HG03520 (cell line): ENCODE measurements around the gene PXK.
"Not testable (repeated sequence)": the region's sequence is repeated elsewhere in the genome, so short reads cannot be mapped to it uniquely, and the experiment has no call there.

Experiments used
- ATAC-seq: cut with Tn5 transposase; IDR thresholded peaks from one replicate; pipeline ENCODE4 v1.9.1; 2021; ENCODE audit warnings: mild to moderate bottlenecking, moderate library complexity; ENCODE audit not compliant: unreplicated experiment

PXK gene

DNA sequence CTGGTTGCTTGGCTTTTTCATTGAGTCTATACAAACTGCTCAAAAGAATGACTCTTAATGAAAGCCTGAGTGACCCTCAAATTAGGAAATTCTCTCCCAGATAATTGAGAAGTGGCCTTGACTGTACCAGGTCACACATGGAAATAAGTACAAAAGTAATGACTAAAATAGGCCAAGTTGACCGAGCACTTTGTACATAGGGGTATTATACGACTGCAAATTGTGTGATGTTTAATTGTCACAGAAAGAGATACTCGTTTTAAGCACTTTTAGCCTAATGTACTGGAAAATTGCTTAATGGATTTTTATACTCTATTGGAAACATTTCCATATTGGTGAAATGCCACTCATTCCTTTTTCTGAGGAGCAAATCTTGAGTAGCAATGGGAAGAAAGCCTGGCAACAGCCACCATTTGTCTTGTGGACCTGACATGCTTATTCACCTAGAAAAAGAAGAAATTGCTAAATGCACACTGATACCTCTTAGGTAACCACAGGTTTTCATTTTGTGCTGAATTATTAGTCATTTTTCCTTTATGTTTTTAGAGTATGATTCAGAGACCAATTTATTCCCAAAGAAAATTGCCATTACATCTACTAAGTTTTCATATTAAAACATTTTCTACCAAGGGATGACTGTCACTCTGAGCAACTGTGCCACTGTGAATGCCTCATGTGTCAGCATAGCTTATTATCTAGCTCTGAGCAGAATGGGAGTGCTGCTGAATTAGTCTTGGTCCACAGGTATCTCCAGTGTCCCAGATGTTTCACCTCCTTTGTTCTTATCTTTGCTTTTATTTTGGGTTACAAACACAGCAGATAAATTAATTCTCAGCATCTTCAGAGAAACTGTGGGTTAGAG, 8.9 kb upstream of the PXK start:
- no peak for ATAC-seq

DNA sequence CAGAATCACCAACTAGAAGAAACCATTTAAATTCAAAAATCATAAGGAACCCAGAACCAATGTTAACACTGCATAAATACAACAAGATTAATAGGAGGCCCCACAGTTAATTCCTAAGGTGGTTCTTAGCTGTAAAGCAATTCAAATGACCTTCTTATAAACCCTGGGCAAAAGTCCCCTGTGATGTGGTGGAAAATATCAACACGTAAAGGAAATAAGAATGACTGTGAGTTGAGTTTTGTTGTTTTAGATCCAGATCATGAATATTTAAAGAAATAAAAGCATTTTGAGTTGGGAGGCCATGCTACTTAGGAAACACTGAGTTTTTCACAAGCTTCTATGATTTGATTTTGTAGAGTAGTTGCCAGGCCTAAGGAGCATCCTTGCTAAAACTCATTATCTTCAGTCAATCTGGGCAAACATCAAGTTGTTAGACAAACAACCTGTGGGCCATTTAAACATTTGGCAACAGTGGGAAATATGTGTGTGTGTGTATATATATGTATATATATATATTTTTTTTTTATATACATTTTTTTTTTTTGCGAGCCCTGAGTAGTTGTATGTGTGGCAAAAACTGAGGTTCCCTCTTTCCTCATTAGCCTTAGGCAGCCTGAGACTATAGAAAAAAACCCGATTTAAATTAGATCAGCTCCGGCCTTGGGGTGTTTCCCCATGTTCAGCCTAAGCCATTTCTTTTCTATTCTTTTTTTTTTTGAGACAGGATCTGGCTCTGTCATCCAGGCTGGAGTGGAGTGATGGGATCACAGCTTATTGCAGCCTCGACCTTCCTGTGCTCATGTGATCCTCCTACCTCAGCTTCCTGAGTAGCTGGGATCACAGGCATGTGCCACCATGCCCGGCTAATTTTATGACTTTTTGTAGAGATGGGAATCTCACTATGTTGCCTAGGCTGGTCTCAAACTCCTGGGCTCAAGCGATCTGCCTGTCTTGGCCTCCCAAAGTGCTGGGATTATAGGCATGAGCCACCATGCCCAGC, 8.0 kb upstream of the PXK start:
- no peak for ATAC-seq

DNA sequence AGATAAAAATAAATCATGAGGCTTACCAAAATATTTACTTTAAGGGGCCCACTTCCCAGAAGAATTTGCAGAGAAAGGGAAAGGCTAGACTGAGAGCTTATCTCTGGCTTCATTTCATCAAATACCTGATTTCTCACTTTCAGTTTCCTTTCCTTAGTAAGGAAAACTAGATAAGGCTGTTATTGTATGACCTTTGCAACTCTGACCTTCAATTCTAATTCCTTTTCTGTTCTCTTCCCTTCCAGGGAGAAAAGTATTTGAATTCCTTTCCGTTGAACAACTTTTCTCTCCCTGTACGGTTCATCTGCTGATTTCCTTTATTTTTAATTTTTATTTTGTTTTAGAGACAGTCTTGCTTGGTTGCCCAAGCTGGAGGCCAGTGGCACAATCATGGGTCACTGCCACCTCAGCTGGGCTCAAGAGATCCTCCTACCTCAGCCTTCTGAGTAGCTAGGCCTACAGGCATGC, 7.1 kb upstream of the PXK start:
- no peak for ATAC-seq

DNA sequence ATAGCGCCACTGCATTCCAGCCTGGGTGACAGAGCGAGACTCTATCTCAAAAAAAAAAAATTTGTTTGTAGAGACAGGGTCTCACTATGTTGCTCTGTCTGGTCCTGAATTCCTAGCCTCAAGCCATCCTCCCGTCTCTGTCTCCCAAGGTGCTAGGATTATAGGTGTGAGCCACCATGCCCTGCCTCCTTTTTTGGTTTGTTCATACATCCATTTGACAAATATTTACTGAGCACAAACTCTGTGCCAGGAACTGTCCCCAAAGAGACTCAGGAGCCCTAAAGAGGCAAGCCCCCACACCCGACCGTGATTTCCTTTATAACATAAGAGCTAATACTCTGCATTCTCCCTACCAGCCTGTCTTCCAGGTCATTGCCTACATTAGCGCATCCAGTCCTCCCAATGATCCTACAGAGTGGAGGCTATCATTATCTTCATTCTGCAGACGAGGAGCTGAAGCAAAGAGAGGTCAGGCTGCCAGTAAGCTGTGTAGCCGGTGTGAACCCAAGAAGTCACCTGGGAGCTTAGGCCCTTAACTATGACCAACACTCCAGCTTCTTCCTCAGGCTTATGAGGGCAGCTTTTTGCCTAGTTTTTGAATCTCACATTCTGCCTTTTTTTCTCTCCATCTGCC, 6.3 kb upstream of the PXK start:
- no peak for ATAC-seq

DNA sequence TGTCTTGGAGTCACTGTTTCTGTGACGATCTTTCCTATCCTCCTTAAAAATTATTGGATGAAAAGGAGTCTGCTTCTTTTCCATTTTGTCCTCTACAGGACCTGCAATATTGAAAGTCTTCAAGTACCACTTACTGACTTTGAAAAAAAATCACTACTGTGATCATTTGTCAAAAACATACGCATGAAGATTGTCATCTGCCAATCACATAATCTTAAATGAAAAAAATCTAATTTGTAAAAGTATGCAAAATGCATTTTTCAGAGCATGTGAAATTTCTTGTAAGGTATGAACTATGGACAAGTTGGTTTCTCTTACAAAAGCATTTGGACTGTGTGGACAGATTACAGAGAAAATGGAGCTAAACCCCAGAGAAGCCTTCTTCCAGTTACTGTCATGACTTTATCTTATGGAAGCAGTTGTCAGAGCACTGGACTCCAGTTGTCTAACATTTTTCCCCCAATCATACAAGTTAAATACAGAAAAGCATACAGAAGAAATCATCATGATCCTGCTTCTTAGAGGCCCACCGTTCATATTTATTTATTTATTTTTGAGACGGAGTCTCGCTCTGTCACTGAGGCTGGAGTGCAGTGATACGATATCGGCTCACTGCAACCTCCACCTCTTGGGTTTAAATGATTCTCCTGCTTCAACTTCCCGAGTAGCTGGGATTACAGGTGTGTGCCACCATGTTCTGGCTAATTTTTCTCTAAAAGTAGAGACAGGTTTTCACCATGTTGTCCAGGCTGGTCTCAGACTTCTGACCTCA, 3.4 kb upstream of the PXK start:
- ATAC-seq: no peak

DNA sequence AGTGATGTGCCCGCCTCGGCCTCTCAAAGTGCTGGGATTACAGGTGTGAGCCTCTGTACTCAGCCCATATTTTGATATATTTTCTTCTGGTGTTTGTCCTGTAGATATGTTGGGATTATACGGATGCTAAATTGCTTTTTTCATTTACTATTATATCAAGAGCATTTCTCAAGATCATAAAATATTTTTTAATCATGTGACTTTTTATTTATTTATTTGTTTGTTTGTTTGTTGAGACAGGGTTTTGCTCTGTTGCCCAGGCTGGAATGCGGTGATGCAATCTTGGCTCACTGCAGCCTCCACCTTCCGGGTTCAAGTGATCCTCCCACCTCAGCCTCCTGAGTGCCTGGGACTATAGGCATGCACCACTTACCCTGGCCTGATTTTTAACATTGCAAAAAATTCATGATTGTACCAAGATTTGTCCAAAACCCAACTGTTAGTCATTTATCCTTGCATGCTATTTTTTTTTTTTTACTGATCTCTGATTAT, 2.7 kb upstream of the PXK start:
- ATAC-seq: no peak

DNA sequence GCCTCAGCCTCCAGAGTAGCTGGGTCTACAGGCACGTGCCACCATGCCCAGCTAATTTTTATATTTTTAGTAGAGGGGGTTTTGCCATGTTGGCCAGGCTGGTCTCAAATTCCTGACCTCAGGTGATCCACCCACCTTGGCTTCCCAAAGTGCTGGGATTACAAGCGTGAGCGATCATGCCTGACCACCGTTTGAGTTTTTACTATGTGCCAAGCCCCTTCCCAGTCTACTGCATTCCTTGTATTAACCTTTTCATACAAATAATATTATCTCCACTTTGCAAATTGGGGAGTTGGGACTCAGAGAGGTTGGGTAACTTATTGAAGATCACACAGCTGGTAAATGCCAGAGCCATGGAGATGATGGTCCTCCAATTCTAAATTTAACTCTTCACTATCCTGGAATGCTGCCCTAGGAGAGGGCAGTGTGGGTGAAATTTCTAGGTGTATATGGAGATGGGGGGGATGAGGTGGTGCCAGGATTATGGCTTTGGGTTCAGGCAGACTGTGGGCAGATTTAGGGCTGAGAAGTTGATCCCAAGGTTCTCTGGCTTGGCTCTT, 1.0 kb upstream of the PXK start:
- no peak for ATAC-seq

DNA sequence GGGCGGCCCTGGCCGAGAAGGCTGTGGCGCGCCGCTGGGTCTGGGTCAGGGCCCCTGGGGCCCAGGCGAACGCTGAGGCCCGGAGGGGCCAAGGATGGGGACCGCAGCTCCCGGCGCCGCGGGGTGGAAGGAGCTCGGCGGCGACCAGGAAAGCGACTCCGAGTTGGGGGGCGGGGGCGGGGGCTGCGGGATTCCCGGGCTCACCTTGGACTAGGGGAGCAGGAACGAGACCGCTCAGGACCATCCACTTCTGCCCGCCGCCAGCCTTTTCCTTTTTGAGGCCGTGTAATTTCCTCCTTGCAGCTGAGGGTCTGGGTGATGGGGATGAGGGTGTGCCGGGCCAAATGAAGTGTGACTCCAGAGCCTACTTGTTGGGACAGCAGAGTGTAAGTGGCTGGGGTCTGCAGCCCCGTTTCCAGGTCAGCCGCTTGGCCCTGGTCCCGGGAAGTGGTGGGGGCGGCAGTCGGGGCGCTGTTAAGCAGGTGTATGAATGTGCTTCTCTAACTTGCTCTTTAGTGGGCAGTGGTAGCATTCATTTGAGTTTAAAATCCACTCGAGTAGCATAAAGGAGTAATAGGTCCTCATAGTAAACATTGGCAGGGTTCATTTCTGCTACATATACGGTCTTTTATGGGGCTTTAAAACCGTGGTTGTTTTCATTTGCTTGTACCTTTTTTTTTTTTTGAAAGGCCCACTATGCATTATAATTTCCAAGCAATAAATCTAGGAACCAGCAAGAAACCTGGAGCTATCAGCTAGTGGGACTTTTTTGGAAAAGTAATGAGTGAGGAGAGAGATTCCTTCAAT, 717 bp downstream of the PXK start:
- ATAC-seq: no peak

DNA sequence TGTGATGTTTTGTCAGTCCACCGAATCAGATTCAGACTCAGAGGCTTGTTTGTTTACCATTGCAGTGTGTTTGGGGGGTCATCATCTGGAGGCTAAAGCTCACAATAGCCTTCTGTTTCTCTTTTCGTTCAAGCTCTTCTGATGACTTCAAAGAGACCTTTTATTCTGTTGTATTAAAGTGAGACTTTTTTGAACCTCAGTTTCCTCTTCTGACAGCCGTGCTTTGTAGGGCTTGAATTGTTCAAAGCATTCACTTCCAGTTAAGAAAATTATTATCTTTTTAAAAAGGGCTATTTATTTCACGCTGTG, 1.3 kb downstream of the PXK start:
- ATAC-seq: no peak

DNA sequence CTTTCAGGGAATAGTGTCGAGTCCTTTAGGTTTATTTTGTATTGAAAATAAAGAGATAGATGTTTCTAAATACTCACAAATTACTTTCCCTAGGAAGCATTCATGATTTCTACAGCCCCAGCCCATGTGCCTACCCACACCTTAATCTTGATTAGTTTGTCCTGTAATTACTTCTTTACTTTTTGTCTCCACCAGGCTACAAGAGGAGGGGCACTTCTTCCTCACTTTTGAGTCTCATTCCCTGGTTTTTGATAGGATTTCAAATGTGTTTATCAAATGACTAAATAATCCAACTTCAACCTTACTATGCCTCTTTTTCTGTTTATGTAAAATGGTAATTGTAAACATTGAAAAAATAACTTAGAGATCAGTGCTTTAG, 1.8 kb downstream of the PXK start:
- ATAC-seq: no peak

DNA sequence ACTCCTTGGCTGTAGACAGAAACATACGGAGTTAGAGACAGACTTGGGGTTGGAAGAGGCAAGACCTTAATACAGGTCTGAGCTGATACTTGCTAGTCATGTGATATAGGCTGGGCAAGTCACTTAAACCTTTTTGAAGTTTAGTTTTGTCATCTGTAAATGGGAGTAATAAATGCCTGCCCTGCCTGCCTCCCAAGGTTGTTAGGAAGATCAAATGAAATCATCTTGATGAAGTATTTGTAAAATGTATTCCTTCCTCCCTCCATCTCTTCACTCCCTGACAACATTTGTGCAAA, 2.9 kb downstream of the PXK start:
- no peak for ATAC-seq

DNA sequence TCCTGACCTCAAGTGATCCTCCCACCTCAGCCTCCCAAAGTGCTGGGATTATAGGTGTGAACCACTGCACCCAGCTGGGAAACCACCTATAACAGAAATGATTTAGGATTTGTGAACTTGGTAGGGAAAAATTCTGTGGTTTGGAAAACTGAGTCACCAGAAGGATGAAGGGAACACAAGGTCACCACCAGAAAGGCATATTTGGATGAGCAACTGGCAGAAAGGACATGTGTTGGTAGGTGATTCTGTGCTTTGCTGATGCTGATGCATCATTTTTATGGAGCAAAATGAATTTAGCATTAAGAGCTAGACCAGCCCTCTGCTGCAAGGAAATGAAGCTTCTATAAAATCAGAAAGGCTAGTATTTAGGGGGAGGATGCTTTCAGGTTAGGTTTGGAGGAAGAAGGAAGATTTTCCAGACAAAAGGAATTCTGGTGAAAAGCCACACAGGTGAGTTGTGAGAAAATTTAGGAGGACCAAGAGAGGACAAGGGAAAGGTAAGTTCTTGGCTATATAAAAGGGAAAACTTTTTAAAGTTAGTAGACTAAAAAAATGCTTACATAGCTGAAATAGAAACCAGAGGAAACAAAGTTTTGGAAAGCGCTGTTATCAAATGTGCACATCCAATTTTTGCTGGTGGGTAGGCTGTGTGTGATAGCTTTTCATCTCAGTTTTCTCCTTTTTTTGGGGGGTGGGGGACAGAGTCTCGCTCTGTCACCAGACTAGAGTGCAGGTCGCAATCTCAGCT, 3.6 kb downstream of the PXK start:
- no peak for ATAC-seq

DNA sequence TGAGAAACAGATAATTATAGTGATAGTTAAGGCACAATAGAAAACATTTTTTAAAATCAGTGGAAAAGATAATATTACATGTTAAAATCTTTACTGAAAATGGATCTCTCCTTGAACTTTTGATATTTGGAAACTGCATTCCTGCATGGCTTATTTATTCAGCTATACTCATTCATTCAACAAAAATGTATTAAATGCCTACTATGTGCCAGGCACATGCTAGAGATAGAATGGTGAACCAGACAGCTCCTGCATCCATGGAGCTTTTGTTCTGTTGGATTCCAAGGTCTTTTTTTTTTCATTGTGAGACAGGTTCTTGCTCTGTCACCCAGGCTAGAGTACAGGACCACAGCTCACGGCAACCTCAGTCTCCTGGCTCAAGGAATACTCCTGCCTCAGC, 4.5 kb downstream of the PXK start:
- ATAC-seq: no peak

DNA sequence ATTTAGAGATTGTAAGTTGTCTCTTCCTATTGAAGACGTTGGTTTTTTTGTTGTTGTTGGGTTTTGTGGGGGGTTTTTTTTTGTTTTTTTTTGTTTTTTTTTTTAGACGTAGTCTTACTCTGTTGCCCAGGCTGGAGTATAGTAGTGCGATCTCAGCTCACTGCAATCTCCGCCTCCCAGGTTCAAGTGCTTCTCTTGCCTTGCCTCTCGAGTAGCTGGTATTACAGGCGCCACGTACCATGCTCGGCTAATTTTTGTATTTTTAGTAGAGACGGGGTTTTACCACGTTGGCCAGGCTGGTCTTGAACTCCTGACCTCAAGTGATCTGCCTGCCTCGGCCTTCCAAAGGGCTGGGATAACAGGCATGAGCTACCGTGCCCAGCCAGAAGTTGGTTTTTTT, 6.5 kb downstream of the PXK start:
- ATAC-seq: not testable (repeated sequence)

DNA sequence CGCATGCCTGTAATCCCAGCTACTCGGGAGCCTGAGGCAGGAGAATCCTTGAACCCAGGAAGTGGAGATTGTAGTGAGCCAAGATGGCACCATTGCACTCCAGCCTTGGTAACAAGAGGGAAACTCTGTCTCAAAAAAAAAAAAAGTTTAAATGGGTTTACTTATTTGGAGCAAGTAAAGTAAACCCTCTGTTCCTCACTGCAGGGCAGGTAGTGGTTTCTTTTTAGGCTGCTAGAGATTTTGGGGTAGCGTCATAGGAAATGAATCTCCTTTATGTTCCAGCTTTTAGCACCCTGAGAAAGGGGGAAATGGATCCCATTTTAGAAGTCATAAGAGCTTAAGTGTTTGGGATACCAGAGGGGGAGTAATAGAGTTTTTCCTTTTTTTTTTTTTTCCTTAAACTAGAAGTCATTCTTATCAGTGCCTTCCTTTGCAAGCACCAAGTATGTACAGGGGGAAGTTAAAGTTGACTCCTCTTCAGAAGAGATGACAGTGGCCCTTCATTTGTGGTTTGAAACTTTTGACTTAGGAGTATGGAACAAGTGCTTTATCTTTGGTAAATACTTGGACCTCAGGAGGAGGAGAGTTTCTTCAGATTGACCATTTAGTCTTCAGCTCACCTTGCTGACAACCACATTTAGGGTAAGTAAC, 8.0 kb downstream of the PXK start:
- no peak for ATAC-seq

DNA sequence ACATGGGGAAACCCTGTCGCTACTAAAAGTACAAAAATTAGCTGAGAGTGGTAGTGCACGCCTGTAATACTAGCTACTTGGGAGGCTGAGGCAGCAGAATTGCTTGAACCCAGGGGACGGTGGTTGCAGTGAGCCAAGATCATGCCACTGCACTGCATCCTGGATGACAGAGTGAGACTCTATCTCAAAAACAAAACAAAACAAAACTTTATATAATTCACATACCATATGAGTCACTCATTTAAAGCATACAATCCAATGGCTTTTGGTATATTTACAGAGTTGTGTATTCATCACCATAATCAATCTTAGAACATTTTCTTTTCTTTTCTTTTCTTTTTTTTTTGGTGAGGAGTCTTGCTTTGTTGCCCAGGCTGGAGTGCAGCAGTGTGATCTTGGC, 8.7 kb downstream of the PXK start:
- ATAC-seq: no peak

DNA sequence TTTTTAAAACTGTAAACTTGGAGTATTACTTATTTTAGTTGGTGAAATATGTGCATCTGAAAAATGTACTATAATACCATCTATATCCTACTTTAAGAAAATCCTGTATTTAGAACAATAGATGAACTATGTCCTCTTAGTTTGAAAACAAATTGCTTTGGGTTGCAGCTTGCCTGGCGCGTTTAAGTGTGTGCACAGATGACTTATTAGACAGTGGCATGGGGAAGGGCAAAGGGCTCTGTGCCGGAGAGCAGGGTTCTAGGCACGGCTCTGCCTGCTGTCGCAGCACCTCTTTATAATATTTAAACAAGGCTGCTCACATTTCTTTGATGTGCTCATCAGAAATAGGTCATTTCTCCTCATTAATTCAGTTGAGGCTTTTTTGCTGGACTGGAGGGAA, 10.0 kb downstream of the PXK start:
- ATAC-seq: no peak

DNA sequence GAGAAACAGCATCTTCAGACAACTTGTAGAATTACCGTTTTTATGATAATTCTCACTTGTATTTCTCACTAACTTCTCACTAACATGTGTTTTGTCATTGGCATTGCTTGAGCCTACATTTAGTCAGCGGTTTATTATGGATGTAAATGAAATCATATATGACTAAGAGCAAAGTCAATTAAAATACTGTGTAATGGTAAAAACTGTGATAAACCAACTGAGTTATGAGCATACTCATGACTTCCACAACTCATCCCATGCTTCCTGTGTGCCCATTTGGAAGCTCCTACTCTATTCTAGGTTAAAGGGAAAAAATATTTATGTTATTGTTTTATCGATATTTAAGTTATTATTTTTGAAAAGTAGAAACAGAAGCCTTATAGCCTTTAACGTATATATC, 12.8 kb downstream of the PXK start:
- no peak for ATAC-seq
